DND-41 (cell line): Measurements from ENCODE around the gene RAB35.
A peak's percentile ranks its signal among the peaks of the same experiment; 100 is the strongest.

ENCODE experiments used
- ATAC-seq: fragments of 200-7000 bp; cut with Tn5 transposase; 3 replicates; pipeline ENCODE4 v1.9.1; 2021; ENCODE audit warnings: low read depth; ENCODE audit not compliant: insufficient read depth
- DNase-seq: peaks from one replicate; pipeline ENCODE4 v3.0.0-alpha.2; 2020
- H2AFZ ChIP-seq: 2 replicates; pipeline ENCODE4 v1.6.0; 2012; ENCODE audit warnings: low read depth, low read length
- H3K27ac ChIP-seq: 2 replicates; pipeline ENCODE4 v1.5.1; 2012; ENCODE audit warnings: low read length, inconsistent platforms
- H3K27me3 ChIP-seq: fragments of 200-600 bp; sonication (generic); 2 replicates; pipeline ENCODE4 v1.6.0; 2012; ENCODE audit warnings: low read length, mild to moderate bottlenecking, inconsistent platforms; ENCODE audit not compliant: insufficient read depth, poor library complexity
- H3K36me3 ChIP-seq: 2 replicates; pipeline ENCODE4 v1.5.1; 2012; ENCODE audit warnings: low read length, inconsistent platforms; ENCODE audit not compliant: insufficient read depth
- H3K4me1 ChIP-seq: 2 replicates; pipeline ENCODE4 v1.5.1; 2012; ENCODE audit warnings: mild to moderate bottlenecking, low read length; ENCODE audit not compliant: insufficient read depth
- H3K4me2 ChIP-seq: 2 replicates; pipeline ENCODE4 v1.6.0; 2012; ENCODE audit warnings: mild to moderate bottlenecking, moderate library complexity, low read length, inconsistent platforms; ENCODE audit not compliant: insufficient read depth
- H3K4me3 ChIP-seq, 2 experiments: fragments of 200-600 bp in 1 of 2; shearing (Covaris generic) in 1 of 2; 2 replicates each; pipeline ENCODE4 v1.5.1; 2012 to 2016; ENCODE audit warnings: inconsistent platforms in 2 of 2, low read length in 2 of 2, mild to moderate bottlenecking in 2 of 2, low read depth in 1 of 2, moderate library complexity in 1 of 2
- H3K79me2 ChIP-seq: 2 replicates; pipeline ENCODE4 v1.6.0; 2012; ENCODE audit warnings: low read length, inconsistent platforms; ENCODE audit not compliant: insufficient read depth
- H3K9ac ChIP-seq: 2 replicates; pipeline ENCODE4 v1.6.0; 2012; ENCODE audit warnings: low read depth, mild to moderate bottlenecking, inconsistent platforms, low read length, moderate library complexity
- H3K9me3 ChIP-seq: 2 replicates; pipeline ENCODE4 v1.5.1; 2012; ENCODE audit warnings: low read length, moderate library complexity, mild to moderate bottlenecking, inconsistent platforms; ENCODE audit not compliant: insufficient read depth, severe bottlenecking
- H4K20me1 ChIP-seq: 2 replicates; pipeline ENCODE4 v1.6.0; 2012; ENCODE audit warnings: low read length; ENCODE audit not compliant: insufficient read depth
- EZH2 ChIP-seq: IDR thresholded peaks from 3 replicates; pipeline ENCODE4 v1.6.1; 2012; ENCODE audit warnings: borderline replicate concordance, low read depth, mild to moderate bottlenecking, moderate library complexity, low read length, inconsistent platforms; ENCODE audit not compliant: severe bottlenecking
- TF ChIP-seq, protein P1 (sequence below): IDR thresholded peaks from 2 replicates; pipeline ENCODE4 v1.5.1; 2012; ENCODE audit warnings: borderline replicate concordance, low read length, moderate library complexity, mild to moderate bottlenecking; ENCODE audit not compliant: poor library complexity, severe bottlenecking; ENCODE audit errors: extremely low read depth

The RAB35 gene

DNA sequence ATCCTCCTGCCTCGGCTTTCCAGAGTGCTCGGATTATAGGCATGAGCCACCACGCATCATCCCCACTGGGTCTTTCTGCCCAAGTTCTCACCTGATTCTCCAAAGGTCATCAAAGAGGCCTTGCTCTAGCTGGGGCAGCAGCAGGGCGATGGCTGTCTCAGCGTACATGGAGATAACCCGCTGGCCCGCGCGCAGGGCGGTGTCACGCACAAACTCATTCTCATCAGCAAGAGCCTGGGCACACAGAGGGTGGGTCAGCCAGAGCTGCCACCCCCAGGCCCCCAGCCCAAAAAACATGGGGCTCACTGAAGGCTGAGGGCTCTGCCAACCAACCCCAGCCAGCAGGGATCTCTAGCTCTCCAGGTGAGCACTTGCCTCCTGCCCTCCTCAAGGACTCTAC lies 27.7 kb upstream of the RAB35 start:
- H3K27ac ChIP-seq: no peak overlapping the region
- ATAC-seq (no peak), DNase-seq (no peak)
- H2AFZ ChIP-seq: no peak overlapping the region
- H3K4me1 ChIP-seq: no peaks in the 10 kb centered on the region
- peaks cover 94% of the 10 kb centered on the region for H3K36me3 ChIP-seq
- H3K9ac ChIP-seq: no peak overlapping the region
- no peaks in the 10 kb centered on the region for H3K9me3 ChIP-seq
- H3K4me2 ChIP-seq: no peak overlapping the region
- no peak overlapping the region for H3K4me3 ChIP-seq
- TF ChIP-seq EZH2: no peak
- TF ChIP-seq, protein P1, sequence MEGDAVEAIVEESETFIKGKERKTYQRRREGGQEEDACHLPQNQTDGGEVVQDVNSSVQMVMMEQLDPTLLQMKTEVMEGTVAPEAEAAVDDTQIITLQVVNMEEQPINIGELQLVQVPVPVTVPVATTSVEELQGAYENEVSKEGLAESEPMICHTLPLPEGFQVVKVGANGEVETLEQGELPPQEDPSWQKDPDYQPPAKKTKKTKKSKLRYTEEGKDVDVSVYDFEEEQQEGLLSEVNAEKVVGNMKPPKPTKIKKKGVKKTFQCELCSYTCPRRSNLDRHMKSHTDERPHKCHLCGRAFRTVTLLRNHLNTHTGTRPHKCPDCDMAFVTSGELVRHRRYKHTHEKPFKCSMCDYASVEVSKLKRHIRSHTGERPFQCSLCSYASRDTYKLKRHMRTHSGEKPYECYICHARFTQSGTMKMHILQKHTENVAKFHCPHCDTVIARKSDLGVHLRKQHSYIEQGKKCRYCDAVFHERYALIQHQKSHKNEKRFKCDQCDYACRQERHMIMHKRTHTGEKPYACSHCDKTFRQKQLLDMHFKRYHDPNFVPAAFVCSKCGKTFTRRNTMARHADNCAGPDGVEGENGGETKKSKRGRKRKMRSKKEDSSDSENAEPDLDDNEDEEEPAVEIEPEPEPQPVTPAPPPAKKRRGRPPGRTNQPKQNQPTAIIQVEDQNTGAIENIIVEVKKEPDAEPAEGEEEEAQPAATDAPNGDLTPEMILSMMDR: no peak
- no peaks in the 10 kb centered on the region for H3K79me2 ChIP-seq
- peaks cover 8% of the 10 kb centered on the region for H4K20me1 ChIP-seq
- no peaks in the 10 kb centered on the region for H3K27me3 ChIP-seq

DNA sequence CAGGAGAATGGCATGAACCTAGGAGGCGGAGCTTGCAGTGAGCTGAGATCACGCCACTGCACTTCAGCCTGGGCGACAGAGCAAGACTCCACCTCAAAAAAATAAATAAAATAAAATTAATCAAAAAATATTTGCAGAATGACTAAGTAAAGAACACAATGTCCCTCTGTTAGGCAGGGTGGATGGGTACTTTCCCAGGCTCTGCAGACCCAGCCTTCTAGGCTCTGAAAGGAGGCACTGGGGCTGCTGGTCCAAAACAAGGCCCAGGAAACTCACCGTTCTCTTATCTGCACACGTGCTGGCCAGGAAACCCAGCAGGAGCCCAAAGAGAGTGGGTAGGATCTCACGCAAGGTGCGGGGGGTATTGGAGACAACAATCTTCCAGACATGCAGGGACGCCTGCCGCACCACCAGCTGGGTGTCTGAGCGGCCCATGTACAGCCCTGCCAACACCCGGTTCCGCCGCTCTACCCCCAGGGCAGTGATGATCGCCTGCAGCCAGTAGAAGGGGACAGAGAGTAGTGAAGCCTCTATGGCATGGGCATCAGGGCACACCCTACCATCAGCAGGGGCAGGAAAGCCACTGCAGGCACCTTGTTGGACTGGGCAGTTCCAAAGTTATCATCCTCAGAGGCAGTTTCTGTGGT lies 25.8 kb upstream of the RAB35 start:
- Histone ChIP-seq H3K4me1 (no peaks in the 10 kb centered on the region), H3K9me3 (no peaks in the 10 kb centered on the region), H3K79me2 (no peaks in the 10 kb centered on the region), H3K4me3 (no peak overlapping the region), H3K9ac (no peak overlapping the region), H3K4me2 (no peak overlapping the region), H4K20me1 (peaks cover 3% of the 10 kb centered on the region; the same call in 1 of the 2 replicates), H2AFZ (no peak overlapping the region), H3K27ac (no peak overlapping the region), H3K36me3 (peaks cover 91% of the 10 kb centered on the region), H3K27me3 (no peaks in the 10 kb centered on the region)
- no peak for ATAC-seq
- TF ChIP-seq, protein P1: no peak
- TF ChIP-seq EZH2: no peak
- no peak for DNase-seq

DNA sequence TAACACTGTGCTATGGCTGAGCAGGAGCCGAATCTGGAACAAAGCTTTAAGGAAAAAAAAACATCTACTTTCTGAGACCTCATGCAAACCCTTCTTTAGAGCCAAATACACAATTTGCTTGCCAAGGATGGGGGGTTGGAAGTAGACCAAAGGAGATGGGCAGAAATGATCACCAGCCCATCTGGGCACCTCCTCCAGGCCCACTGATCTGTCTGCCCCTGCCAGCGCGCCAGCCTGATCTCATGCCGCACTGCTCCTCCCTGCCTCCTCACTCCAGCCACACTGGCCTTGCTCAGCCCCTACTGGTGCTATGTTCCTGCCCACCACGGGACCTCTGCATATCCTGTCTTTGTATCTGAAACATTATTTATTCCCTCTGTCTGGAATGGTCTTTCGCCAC lies 24.8 kb upstream of the RAB35 start:
- Histone ChIP-seq H3K27ac (no peak overlapping the region), H3K27me3 (no peaks in the 10 kb centered on the region), H3K79me2 (no peaks in the 10 kb centered on the region), H3K36me3 (peaks cover 91% of the 10 kb centered on the region), H3K4me3 (no peak overlapping the region), H3K9ac (no peak overlapping the region), H2AFZ (no peak overlapping the region), H3K4me2 (no peak overlapping the region), H4K20me1 (peaks cover 3% of the 10 kb centered on the region; the same call in 1 of the 2 replicates), H3K9me3 (no peaks in the 10 kb centered on the region), H3K4me1 (no peaks in the 10 kb centered on the region)
- ATAC-seq: 0 out of 3 replicates have a peak, but pooled peaks have one; percentile 40
- DNase-seq: no peak
- TF ChIP-seq, protein P1: no peak
- TF ChIP-seq EZH2: no peak
